K562 (cell line): Measurements from ENCODE around the gene PDCD6IP. TPM values are rescaled to one million over a fixed set of nuclear protein-coding genes. Genes with fewer than 3 reads are reported as not detected.

Source experiments
- CSDE1 ChIP-seq, 2 experiments: fragments of 450-650 bp; IDR thresholded peaks; 2 replicates each; pipeline ENCODE4 v1.6.1; 2016; ENCODE audit warnings: mild to moderate bottlenecking in 1 of 2
- E4F1 ChIP-seq: fragments of 250-450 bp; sonication (Bioruptor Pico); IDR thresholded peaks from 2 replicates; pipeline ENCODE4 v1.5.0; 2021; ENCODE audit warnings: mild to moderate bottlenecking, borderline replicate concordance
- GABPA ChIP-seq: fragments of 200-800 bp; sonication (Bioruptor generic); conservative IDR thresholded peaks from 2 replicates; pipeline ENCODE4 v1.6.1; 2016; ENCODE audit warnings: low read depth, missing genetic modification characterization, missing compliant biosample characterization
- KDM2B ChIP-seq: fragments of 250-450 bp; sonication (Bioruptor Pico); IDR thresholded peaks from 2 replicates; pipeline ENCODE4 v1.8.0; 2021; ENCODE audit warnings: mild to moderate bottlenecking, moderate library complexity
- KLF6 ChIP-seq: fragments of 250-450 bp; sonication (Bioruptor Pico); IDR thresholded peaks from 2 replicates; pipeline ENCODE4 v1.4.0; 2020; ENCODE audit warnings: mild to moderate bottlenecking, moderate library complexity, borderline replicate concordance
- MEF2A ChIP-seq: IDR thresholded peaks from 2 replicates; pipeline ENCODE4 v1.6.1; 2011; ENCODE audit warnings: low read depth, mild to moderate bottlenecking, low read length, moderate library complexity; ENCODE audit not compliant: control insufficient read depth
- NFYB ChIP-seq: IDR thresholded peaks from 2 replicates; pipeline ENCODE4 v1.6.1; 2011; ENCODE audit warnings: mild to moderate bottlenecking, moderate library complexity; ENCODE audit not compliant: insufficient read length; ENCODE audit errors: extremely low read depth
- PRPF4 ChIP-seq: fragments of 200-400 bp; formaldehyde crosslinking; IDR thresholded peaks from one replicate; pipeline ENCODE4 v1.6.1; 2017; ENCODE audit warnings: low read length, low read depth, mild to moderate bottlenecking; ENCODE audit not compliant: insufficient read depth, poor library complexity, severe bottlenecking
- PTBP1 ChIP-seq: fragments of 200-400 bp; formaldehyde crosslinking; IDR thresholded peaks from 2 replicates; pipeline ENCODE4 v1.6.1; 2017; ENCODE audit warnings: low read depth, low read length
- PYGO2 ChIP-seq: fragments of 450-650 bp; IDR thresholded peaks from 2 replicates; pipeline ENCODE4 v1.6.1; 2016; ENCODE audit warnings: mild to moderate bottlenecking, missing genetic modification characterization, moderate library complexity, missing compliant biosample characterization
- SP2 ChIP-seq: IDR thresholded peaks from 2 replicates; pipeline ENCODE4 v1.6.1; 2011; ENCODE audit warnings: mild to moderate bottlenecking, low read depth, low read length, moderate library complexity; ENCODE audit not compliant: poor library complexity, severe bottlenecking; ENCODE audit errors: extremely low read depth
- SRSF3 ChIP-seq: fragments of 200-400 bp; formaldehyde crosslinking; IDR thresholded peaks from 2 replicates; pipeline ENCODE4 v1.6.1; 2016; ENCODE audit warnings: mild to moderate bottlenecking, low read length, moderate library complexity; ENCODE audit not compliant: insufficient read depth
- U2AF1 ChIP-seq: fragments of 200-400 bp; formaldehyde crosslinking; optimal IDR thresholded peaks from 2 replicates; pipeline ENCODE3; 2017; ENCODE audit warnings: mild to moderate bottlenecking, low read depth, low read length, moderate library complexity
- ZKSCAN3 ChIP-seq: fragments of 250-450 bp; sonication (Bioruptor Pico); IDR thresholded peaks from 2 replicates; pipeline ENCODE4 v1.4.0; 2020
- ZNF766 ChIP-seq: fragments of 200-800 bp; sonication (Bioruptor generic); conservative IDR thresholded peaks from 2 replicates; pipeline ENCODE4 v1.6.1; 2016; ENCODE audit warnings: missing genetic modification characterization, missing compliant biosample characterization
- polyA plus RNA-seq, 8 experiments: library from polyadenylated mRNA; depleted of rRNA in 4 of 8; stranded (reverse) in 5 of 8; unstranded in 3 of 8; fragments of >200 nt; fragmentation: Nextera tagmentation in 2 of 8; fragmentation: Illumina TruSeq in 1 of 8; extraction: Ambion mirVana in 2 of 8; extraction: Trizol in 1 of 8; gene quantifications; 2 replicates each; pipeline versions ENCODE4 v1.2.1 to v1.2.3, GENCODE V29; 2011 to 2014; ENCODE audit warnings: inconsistent platforms in 1 of 8, missing spikeins in 1 of 8
- total RNA-seq, 7 experiments: library from RNA; depleted of rRNA in 6 of 7; stranded (reverse); fragments of >200 nt in 6 of 7; fragmentation: Illumina TruSeq in 2 of 7; extraction: Trizol in 2 of 7; gene quantifications; 2 replicates each; pipeline versions ENCODE4 v1.2.1 to v1.2.3, GENCODE V29; 2011 to 2021; ENCODE audit warnings: low replicate concordance in 1 of 7
- TF ChIP-seq, protein P1 (sequence below): fragments of 450-650 bp; IDR thresholded peaks from 2 replicates; pipeline ENCODE4 v1.6.1; 2017; ENCODE audit warnings: mild to moderate bottlenecking, moderate library complexity
- TF ChIP-seq, protein P2 (sequence below), 2 experiments: fragments of 250-450 bp in 1 of 2; fragments of 450-650 bp in 1 of 2; sonication (Bioruptor Pico) in 1 of 2; IDR thresholded peaks; 2 replicates each; pipeline versions ENCODE4 v1.6.1 to v1.8.0; 2016 to 2021; ENCODE audit warnings: mild to moderate bottlenecking in 2 of 2, moderate library complexity in 2 of 2, missing compliant biosample characterization in 1 of 2, missing genetic modification characterization in 1 of 2
- TF ChIP-seq, protein P3 (sequence below): sonication (generic); formaldehyde crosslinking; IDR thresholded peaks from 2 replicates; pipeline ENCODE4 v1.8.1; 2023; ENCODE audit warnings: mild to moderate bottlenecking, missing genetic modification reagents
- TF ChIP-seq, protein P4 (sequence below): sonication (generic); formaldehyde crosslinking; IDR thresholded peaks from 2 replicates; pipeline ENCODE4 v1.4.0; 2020; ENCODE audit warnings: mild to moderate bottlenecking, missing genetic modification reagents

PDCD6IP gene
- total and polyA plus RNA-seq, 9 of the 15 experiments (the other 6 are each of a cell fraction or from before 2014, with no cell fraction given), result 40.2 to 302 (median 122) TPM

GRCh38 chr3:33911525-33912322 is 113.3 kb downstream of the PDCD6IP start (continued):
- TF ChIP-seq U2AF1, result no peak
- no peak for TF ChIP-seq PTBP1
- no peak for TF ChIP-seq NFYB
- no peak for TF ChIP-seq SP2
- TF ChIP-seq PRPF4, result no peak
- no peak for TF ChIP-seq ZNF766 (CRISPR knock-in tag)
- TF ChIP-seq, protein P1, sequence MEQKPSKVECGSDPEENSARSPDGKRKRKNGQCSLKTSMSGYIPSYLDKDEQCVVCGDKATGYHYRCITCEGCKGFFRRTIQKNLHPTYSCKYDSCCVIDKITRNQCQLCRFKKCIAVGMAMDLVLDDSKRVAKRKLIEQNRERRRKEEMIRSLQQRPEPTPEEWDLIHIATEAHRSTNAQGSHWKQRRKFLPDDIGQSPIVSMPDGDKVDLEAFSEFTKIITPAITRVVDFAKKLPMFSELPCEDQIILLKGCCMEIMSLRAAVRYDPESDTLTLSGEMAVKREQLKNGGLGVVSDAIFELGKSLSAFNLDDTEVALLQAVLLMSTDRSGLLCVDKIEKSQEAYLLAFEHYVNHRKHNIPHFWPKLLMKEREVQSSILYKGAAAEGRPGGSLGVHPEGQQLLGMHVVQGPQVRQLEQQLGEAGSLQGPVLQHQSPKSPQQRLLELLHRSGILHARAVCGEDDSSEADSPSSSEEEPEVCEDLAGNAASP, result no peak
- TF ChIP-seq KLF6 (CRISPR knock-in tag), result no peak
- no peak for TF ChIP-seq E4F1 (CRISPR knock-in tag)
- no peak for TF ChIP-seq GABPA
- TF ChIP-seq, protein P2, sequence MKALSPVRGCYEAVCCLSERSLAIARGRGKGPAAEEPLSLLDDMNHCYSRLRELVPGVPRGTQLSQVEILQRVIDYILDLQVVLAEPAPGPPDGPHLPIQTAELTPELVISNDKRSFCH (CRISPR knock-in tag; IDR thresholded peaks at IDR 0.05), result no peak
- TF ChIP-seq, protein P2 (tag; IDR thresholded peaks at IDR 0.05), result no peak; the same call in 1 of the 2 replicates
- no peak for TF ChIP-seq CSDE1 (IDR thresholded peaks at IDR 0.05)
- TF ChIP-seq SRSF3, result no peak
- TF ChIP-seq, protein P3, sequence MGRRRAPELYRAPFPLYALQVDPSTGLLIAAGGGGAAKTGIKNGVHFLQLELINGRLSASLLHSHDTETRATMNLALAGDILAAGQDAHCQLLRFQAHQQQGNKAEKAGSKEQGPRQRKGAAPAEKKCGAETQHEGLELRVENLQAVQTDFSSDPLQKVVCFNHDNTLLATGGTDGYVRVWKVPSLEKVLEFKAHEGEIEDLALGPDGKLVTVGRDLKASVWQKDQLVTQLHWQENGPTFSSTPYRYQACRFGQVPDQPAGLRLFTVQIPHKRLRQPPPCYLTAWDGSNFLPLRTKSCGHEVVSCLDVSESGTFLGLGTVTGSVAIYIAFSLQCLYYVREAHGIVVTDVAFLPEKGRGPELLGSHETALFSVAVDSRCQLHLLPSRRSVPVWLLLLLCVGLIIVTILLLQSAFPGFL (CRISPR knock-in tag), result peak; percentile 61; the same call in 1 of the 2 replicates
- no peak for TF ChIP-seq KDM2B
- no peak for TF ChIP-seq MEF2A
- TF ChIP-seq, protein P4, sequence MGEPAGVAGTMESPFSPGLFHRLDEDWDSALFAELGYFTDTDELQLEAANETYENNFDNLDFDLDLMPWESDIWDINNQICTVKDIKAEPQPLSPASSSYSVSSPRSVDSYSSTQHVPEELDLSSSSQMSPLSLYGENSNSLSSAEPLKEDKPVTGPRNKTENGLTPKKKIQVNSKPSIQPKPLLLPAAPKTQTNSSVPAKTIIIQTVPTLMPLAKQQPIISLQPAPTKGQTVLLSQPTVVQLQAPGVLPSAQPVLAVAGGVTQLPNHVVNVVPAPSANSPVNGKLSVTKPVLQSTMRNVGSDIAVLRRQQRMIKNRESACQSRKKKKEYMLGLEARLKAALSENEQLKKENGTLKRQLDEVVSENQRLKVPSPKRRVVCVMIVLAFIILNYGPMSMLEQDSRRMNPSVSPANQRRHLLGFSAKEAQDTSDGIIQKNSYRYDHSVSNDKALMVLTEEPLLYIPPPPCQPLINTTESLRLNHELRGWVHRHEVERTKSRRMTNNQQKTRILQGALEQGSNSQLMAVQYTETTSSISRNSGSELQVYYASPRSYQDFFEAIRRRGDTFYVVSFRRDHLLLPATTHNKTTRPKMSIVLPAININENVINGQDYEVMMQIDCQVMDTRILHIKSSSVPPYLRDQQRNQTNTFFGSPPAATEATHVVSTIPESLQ (CRISPR knock-in tag), result 0 out of 2 replicates have a peak, but pooled peaks have one; percentile 70
- TF ChIP-seq ZKSCAN3 (CRISPR knock-in tag), result no peak
- TF ChIP-seq PYGO2, result no peak
